ENCODE data around the gene SRD5A1.

DNA sequence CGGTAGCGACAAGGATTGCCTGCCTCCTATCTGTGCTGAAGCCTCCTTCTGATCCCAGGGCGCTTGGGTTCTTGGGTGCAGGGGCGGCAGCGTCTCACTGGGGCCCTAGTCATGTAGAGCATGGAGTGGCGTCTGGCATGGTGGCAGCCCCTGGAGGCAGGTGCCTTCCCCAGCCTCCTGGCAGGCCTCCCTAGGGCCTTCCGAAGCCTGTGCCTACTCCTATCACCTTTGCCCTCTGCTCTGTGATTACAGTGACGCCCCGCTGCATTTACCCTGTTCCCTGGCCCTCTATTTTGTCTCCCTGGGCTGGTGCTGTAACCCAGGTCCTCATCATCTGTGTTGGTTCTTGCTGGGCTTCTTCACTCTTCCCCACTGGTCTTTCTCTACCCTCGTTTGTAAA, 3.8 kb downstream of the SRD5A1 start:
- TF ChIP-seq ZNF274 (IDR thresholded peaks at IDR 0.05; ENCODE audit: low read depth, low read length), result no peak
- TF ChIP-seq YY1 (IDR thresholded peaks at IDR 0.05; ENCODE audit: insufficient read depth, insufficient read length), result no peak
